DOHH2 (cell line): ENCODE data around the gene LARGE1.

ENCODE experiments used
- H3F3A ChIP-seq: fragments of 200-600 bp; sonication (generic), shearing (Covaris generic); 2 replicates; pipeline ENCODE4 v1.6.0; 2016; ENCODE audit warnings: antibody characterized with exemption, mild to moderate bottlenecking; ENCODE audit not compliant: control insufficient read depth, insufficient read depth
- H3K27ac ChIP-seq: fragments of 200-600 bp; sonication (generic); 2 replicates; pipeline ENCODE4 v1.5.1; 2014; ENCODE audit warnings: low read depth, mild to moderate bottlenecking, low read length, moderate library complexity
- H3K27me3 ChIP-seq: fragments of 200-600 bp; sonication (generic); 2 replicates; pipeline ENCODE4 v1.6.1; 2014; ENCODE audit warnings: mild to moderate bottlenecking, low read length, mixed read lengths; ENCODE audit not compliant: control insufficient read depth
- H3K36me3 ChIP-seq: fragments of 200-600 bp; sonication (generic); 2 replicates; pipeline ENCODE4 v1.6.1; 2014; ENCODE audit warnings: mild to moderate bottlenecking, low read length, moderate library complexity, mixed read lengths; ENCODE audit not compliant: control insufficient read depth
- H3K4me1 ChIP-seq: fragments of 200-600 bp; sonication (generic); 2 replicates; pipeline ENCODE4 v1.6.1; 2014; ENCODE audit warnings: mild to moderate bottlenecking, low read length, mixed read lengths; ENCODE audit not compliant: control insufficient read depth
- H3K4me2 ChIP-seq: fragments of 200-600 bp; sonication (generic); 2 replicates; pipeline ENCODE4 v1.6.0; 2014; ENCODE audit warnings: mild to moderate bottlenecking, low read length, moderate library complexity
- H3K4me3 ChIP-seq: fragments of 200-600 bp; sonication (generic); 2 replicates; pipeline ENCODE4 v1.5.1; 2014; ENCODE audit warnings: mild to moderate bottlenecking, low read length, mixed read lengths
- H3K79me2 ChIP-seq: fragments of 200-600 bp; sonication (generic); 2 replicates; pipeline ENCODE4 v1.6.1; 2014; ENCODE audit warnings: mild to moderate bottlenecking, low read length, mixed read lengths; ENCODE audit not compliant: control insufficient read depth
- H3K9me2 ChIP-seq: fragments of 200-600 bp; sonication (generic); replicated peaks from 2 replicates; pipeline ENCODE4 v1.6.1; 2014; ENCODE audit warnings: mild to moderate bottlenecking, low read length, mixed read lengths; ENCODE audit not compliant: control insufficient read depth
- H3K9me3 ChIP-seq: fragments of 200-600 bp; sonication (generic); 2 replicates; pipeline ENCODE4 v1.6.1; 2014; ENCODE audit warnings: antibody characterized with exemption, low read length, mixed read lengths; ENCODE audit not compliant: control insufficient read depth, insufficient read depth
- H4K20me1 ChIP-seq: fragments of 200-600 bp; sonication (generic); 2 replicates; pipeline ENCODE4 v1.6.0; 2014; ENCODE audit warnings: low read depth, mild to moderate bottlenecking, antibody characterized with exemption, low read length, moderate library complexity; ENCODE audit not compliant: control insufficient read depth, insufficient read depth
- EZH2phosphoT487 ChIP-seq: fragments of 200-600 bp; sonication (generic); IDR thresholded peaks from 2 replicates; pipeline ENCODE4 v1.6.1; 2017; ENCODE audit warnings: borderline replicate concordance, mild to moderate bottlenecking, antibody characterized with exemption, low read length, moderate library complexity, mixed read lengths
- TF ChIP-seq, protein P1 (sequence below): fragments of 200-600 bp; sonication (generic); IDR thresholded peaks from one replicate; pipeline ENCODE4 v1.5.1; 2014; ENCODE audit warnings: antibody characterized with exemption, mild to moderate bottlenecking, low read depth, low read length; ENCODE audit not compliant: poor library complexity, severe bottlenecking

LARGE1 gene

DNA sequence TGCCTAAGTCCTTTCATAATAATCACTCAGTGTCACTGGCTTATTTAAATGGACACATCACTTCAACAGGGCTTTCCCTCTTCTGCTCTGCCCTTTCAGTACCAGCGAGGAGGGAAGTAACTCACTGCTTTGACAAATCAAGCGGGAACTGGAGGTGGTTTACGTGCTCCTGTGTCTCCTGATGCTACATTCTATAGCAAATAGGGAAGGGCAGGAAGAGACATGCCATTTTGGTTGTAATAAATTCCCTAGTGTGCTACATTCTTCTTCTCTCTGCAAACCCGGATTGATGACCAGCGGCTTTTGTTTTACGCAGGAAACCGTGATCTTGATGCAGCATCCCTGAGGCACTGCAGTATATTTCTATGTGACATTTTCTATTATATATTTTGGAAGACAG is 491.0 kb downstream of the LARGE1 start:
- Histone ChIP-seq H3K9me3 (no peaks in the 10 kb centered on the region), H3K9me2 (no peaks in the 10 kb centered on the region), H3K79me2 (no peaks in the 10 kb centered on the region), H3K4me3 (no peak overlapping the region), H3K4me2 (no peak overlapping the region), H3K36me3 (no peaks in the 10 kb centered on the region), H3K4me1 (no peaks in the 10 kb centered on the region), H3F3A (no peaks in the 10 kb centered on the region), H3K27ac (no peak overlapping the region), H3K27me3 (0 out of 2 replicates have a peak, but pooled peaks cover 2% of the 10 kb centered on the region), H4K20me1 (no peaks in the 10 kb centered on the region)
- no peak for TF ChIP-seq EZH2phosphoT487
- TF ChIP-seq, protein P1, sequence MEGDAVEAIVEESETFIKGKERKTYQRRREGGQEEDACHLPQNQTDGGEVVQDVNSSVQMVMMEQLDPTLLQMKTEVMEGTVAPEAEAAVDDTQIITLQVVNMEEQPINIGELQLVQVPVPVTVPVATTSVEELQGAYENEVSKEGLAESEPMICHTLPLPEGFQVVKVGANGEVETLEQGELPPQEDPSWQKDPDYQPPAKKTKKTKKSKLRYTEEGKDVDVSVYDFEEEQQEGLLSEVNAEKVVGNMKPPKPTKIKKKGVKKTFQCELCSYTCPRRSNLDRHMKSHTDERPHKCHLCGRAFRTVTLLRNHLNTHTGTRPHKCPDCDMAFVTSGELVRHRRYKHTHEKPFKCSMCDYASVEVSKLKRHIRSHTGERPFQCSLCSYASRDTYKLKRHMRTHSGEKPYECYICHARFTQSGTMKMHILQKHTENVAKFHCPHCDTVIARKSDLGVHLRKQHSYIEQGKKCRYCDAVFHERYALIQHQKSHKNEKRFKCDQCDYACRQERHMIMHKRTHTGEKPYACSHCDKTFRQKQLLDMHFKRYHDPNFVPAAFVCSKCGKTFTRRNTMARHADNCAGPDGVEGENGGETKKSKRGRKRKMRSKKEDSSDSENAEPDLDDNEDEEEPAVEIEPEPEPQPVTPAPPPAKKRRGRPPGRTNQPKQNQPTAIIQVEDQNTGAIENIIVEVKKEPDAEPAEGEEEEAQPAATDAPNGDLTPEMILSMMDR, result no peak

DNA sequence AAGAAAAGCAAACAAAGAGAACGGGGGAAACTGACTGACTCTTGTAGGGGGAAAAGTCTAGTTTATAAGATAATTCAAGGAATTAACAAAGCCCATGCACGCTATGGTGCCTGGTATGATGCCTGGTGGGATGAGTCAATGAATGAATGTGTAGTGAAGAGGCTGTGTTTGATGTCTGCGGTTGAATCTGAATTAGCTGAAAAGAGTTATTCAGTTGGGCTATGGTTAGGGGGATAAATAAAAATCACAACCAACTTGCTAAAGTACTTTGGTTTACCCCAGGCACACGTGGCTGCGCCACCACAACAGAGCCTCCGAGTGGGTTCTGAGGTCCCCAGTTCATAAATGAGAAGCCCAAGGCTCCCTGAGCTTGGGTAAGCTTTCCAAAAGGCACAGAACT is 492.8 kb downstream of the LARGE1 start:
- H3K27me3 ChIP-seq, result 0 out of 2 replicates have a peak, but pooled peaks cover 2% of the 10 kb centered on the region
- no peak for TF ChIP-seq EZH2phosphoT487
- TF ChIP-seq, protein P1, result no peak
- no peaks in the 10 kb centered on the region for H3K9me2 ChIP-seq
- no peak overlapping the region for H3K4me2 ChIP-seq
- H3K36me3 ChIP-seq, result no peaks in the 10 kb centered on the region
- H3F3A ChIP-seq, result no peaks in the 10 kb centered on the region
- no peaks in the 10 kb centered on the region for H3K4me1 ChIP-seq
- no peaks in the 10 kb centered on the region for H3K79me2 ChIP-seq
- no peak overlapping the region for H3K4me3 ChIP-seq
- H3K27ac ChIP-seq, result no peak overlapping the region
- H4K20me1 ChIP-seq, result no peaks in the 10 kb centered on the region
- H3K9me3 ChIP-seq, result no peaks in the 10 kb centered on the region

DNA sequence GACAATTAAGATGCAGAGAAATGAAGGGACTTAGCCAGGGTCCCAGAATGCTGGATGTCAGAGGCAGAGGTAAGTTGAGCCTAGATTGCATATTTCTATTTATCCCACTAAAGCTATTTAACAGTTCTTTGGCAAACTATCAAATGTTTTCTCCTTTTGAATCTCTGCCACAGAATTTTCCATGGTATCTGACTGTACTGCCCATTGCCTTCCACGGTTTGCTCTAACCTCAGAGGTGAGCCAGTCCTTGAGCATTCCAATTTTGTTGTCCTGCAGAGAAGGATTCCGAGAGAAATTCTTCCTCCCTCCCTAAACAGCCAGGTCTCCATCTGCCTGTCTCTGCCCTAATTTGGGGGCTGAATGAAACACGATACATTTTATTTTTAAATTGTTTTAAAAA is 493.8 kb downstream of the LARGE1 start:
- Histone ChIP-seq H3K9me3 (no peaks in the 10 kb centered on the region), H3F3A (no peaks in the 10 kb centered on the region), H3K4me1 (no peaks in the 10 kb centered on the region), H3K4me2 (no peak overlapping the region), H3K4me3 (no peak overlapping the region), H3K9me2 (no peaks in the 10 kb centered on the region), H3K27ac (no peak overlapping the region), H3K36me3 (no peaks in the 10 kb centered on the region), H3K27me3 (peaks cover 2% of the 10 kb centered on the region; the same call in 1 of the 2 replicates), H4K20me1 (no peaks in the 10 kb centered on the region), H3K79me2 (no peaks in the 10 kb centered on the region)
- TF ChIP-seq, protein P1, result no peak
- no peak for TF ChIP-seq EZH2phosphoT487

DNA sequence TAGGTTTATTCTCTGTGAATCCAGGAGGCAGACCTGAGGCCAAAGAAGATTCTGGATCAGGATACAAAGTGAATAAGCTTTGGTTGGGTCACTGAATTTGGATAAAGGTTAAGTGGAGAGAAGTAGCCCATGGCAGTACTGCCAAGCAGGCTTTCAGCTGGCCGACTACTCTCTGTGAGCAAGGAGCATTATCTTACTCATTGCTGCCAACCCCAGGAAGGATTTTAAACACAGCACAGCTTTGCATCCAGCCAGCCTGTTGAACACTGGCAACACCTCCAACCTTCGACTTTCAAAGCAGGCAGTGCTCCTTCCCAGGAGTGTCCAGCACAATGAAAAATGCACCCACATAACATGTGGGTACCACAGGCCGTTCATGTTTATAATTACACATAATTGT is 498.4 kb downstream of the LARGE1 start:
- no peak overlapping the region for H3K4me2 ChIP-seq
- H3K27ac ChIP-seq, result no peak overlapping the region
- H3K79me2 ChIP-seq, result no peaks in the 10 kb centered on the region
- no peaks in the 10 kb centered on the region; the same call in 1 of the 2 replicates for H3K27me3 ChIP-seq
- H3K36me3 ChIP-seq, result no peaks in the 10 kb centered on the region
- TF ChIP-seq, protein P1, result no peak
- no peak for TF ChIP-seq EZH2phosphoT487
- no peak overlapping the region for H3K4me3 ChIP-seq
- no peaks in the 10 kb centered on the region for H3K9me3 ChIP-seq
- no peaks in the 10 kb centered on the region for H3K4me1 ChIP-seq
- no peaks in the 10 kb centered on the region for H3K9me2 ChIP-seq
- H4K20me1 ChIP-seq, result no peaks in the 10 kb centered on the region
- H3F3A ChIP-seq, result no peaks in the 10 kb centered on the region
